GM12801 (cell line): ENCODE data around the gene ELAVL1.

Experiments used
- TF ChIP-seq, protein P1 (sequence below): IDR thresholded peaks from one replicate; pipeline ENCODE4 v1.5.1; 2011; ENCODE audit warnings: control low read depth; ENCODE audit not compliant: insufficient read length; ENCODE audit errors: extremely low read depth

The ELAVL1 gene

DNA sequence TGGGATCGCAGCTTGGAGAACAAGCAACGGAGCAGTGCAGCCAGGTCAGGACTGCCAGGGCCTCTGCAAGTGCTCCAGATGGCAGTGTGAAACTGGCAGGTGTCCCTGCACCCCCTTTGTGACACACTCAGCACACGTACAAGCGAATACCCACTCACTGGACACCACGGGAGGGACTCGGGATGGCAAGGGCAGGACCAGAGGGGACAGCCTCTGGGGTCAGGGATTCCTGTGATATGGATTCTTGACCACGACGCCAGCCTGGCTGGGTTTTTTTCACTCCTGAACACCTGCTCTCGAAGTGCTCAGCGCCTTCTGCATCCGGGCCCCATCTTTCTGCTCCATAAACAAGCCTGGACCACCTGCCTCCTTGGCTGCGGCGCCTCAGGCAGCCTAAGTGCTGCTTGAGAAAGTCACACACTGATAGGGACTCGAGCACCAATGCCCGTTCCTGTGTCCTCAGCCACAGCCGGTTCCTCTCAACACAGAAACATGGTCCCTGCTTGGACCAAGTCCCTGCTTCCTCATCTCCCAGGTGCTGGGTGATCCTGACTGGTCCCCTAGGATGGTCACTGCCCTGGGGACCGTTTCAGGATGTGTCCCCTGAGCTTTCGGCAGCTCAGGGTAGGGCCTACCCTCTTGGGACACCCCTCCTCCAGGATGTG is 22.0 kb downstream of the ELAVL1 start:
- TF ChIP-seq, protein P1, sequence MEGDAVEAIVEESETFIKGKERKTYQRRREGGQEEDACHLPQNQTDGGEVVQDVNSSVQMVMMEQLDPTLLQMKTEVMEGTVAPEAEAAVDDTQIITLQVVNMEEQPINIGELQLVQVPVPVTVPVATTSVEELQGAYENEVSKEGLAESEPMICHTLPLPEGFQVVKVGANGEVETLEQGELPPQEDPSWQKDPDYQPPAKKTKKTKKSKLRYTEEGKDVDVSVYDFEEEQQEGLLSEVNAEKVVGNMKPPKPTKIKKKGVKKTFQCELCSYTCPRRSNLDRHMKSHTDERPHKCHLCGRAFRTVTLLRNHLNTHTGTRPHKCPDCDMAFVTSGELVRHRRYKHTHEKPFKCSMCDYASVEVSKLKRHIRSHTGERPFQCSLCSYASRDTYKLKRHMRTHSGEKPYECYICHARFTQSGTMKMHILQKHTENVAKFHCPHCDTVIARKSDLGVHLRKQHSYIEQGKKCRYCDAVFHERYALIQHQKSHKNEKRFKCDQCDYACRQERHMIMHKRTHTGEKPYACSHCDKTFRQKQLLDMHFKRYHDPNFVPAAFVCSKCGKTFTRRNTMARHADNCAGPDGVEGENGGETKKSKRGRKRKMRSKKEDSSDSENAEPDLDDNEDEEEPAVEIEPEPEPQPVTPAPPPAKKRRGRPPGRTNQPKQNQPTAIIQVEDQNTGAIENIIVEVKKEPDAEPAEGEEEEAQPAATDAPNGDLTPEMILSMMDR = no peak

DNA sequence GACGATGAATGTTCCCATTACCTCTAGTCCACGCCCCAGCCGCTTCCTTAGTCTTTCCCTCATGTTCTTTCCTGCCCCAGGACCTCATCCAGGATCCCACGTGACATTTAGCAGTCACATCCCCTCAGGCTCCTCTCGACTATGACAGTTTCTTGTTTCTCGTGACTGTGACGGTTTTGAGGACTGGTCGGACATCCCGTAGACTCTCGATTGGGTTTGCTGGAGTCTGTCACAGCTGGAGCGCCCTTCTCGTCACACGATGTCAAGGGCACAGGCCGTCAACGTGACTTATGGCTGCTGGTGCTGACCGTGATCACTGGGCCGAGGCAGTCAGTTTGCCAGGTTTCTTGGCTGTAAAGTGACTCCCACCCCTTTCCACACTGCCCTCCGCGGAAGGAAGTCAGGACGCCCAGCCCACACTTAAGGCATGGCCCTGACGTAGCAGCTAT is 22.8 kb downstream of the ELAVL1 start:
- TF ChIP-seq, protein P1 = no peak

DNA sequence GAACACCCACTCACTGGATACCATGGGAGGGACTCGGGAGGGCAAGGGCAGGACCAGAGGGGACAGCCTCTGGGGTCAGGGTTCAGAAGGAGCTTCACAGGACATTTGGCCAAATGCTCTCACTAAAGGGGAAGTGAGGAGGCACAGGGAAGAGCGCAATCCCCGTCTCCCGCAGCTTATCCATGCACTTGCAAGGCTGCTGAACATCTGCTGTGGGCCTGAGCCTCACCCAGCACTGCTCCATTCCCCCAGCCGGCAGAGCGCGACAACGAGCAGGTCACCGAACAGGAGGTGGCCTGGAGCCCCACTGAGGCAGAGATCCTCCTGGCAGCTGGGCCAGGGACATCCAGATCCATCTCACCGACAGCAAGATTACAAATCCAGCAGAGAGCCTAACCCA is 23.3 kb downstream of the ELAVL1 start:
- TF ChIP-seq, protein P1 = no peak

- TF ChIP-seq, protein P1 = no peak
Measured at GRCh38 chr19:7981661-7982060, 23.8 kb downstream of the ELAVL1 start.

GRCh38 chr19:7981199-7981598 is 24.2 kb downstream of the ELAVL1 start:
- TF ChIP-seq, protein P1 = no peak

DNA sequence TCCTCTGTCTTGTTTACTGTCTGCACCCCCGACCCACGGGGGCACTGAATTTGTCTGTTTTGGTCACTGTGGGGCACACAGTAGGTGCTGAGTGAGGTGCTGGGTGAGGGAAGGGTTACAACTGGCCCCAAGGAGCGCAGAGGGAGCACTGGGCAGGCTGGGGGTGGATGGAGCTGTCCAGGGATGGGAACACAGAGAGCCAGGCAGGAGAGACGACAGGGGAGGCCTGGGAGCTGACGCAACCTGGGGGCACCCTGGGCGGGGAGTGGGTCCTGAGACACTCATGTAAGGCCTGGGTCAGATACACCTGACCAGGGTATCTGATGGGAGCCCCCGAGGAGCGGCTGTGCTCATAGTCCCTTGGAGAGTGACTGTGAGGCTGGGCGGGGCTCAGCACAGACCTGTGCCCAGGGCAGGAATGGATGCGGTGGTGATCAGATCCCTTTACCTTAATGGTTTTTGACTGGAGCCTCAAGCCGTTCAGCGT is 24.8 kb downstream of the ELAVL1 start:
- TF ChIP-seq, protein P1 = no peak

DNA sequence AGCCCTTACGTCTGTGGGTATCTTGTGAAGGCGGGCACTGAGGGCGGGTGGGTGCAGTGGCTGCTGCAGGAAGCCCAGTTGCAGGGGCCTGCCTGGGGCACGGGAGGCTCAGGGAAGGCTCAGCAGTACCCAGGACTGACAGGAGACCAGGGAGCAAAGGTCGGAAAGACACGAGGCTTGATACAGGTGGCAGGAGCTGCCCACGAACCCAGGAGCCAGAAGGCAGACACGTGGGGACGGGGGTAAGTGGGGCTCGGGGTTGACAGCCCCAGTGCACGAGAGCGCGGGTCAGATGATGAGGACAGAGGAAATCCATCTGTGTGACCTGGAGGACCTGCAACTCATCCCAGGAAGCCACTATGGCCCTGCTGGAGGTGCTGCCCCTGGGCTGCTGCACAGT is 25.3 kb downstream of the ELAVL1 start:
- TF ChIP-seq, protein P1 = no peak
